ENCODE results near the gene ODAD3. TPM values are rescaled to one million over a fixed set of nuclear protein-coding genes. Genes with fewer than 3 reads are reported as not detected.

ODAD3 gene
- total RNA-seq, 2 experiments from 2014 or later: not detected

DNA sequence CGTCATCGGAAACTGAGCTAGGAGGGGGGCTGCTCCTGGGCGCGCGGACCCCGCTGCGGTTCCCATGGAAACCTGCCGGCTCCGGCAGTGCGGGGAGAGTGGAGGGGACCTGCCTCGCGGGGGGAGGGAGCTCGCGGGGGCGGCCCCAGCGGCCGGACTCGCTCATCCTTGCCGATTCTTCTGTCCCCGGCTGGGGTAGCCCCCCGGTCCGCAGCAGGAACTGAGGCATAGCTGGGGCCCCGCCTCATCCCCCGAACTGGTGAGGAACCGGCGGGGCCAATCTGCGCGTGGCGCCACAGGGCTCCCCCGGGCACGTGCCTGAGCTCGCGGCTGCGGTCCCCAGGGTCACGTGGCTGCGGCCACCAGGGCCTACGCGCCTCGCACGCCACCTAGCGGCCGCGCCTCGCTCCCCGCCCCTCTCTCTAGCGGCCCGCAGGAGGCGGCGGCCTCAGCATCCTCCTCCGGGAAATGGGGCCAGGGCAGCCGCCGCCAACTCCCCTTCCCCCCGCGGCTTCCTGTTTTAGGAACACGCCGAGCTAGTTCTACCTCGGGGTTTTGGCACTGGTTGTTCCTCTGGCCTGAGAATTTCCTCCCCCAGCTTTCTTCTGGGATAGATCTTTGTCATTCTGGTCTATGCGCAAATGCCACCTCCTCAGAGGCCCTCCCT lies 47.6 kb upstream of the ODAD3 start:
- H3K4me3 Mint-ChIP-seq: peak overlapping the region; percentile 2
- H3K27me3 Mint-ChIP-seq: peaks cover 52% of the 10 kb centered on the region
- peaks cover 8% of the 10 kb centered on the region for H3K36me3 Mint-ChIP-seq (ENCODE audit: low read depth)
- CTCF ChIA-PET: interaction anchor here (0.6 to 1.8 kb wide), 16 partner anchors 9 to 412 kb away, joined by 3 to 28 read pairs (median 4); partner anchors contain the start of genes CCDC159, EPOR, ODAD3 and PRKCSH
- intact Hi-C loops (cut with DNase I, micrococcal nuclease): loop anchor here (1.0 to 10.0 kb wide), 9 partner anchors 23 to 345 kb away; partner anchors contain the start of genes ODAD3 (in 2 of the 2), PRKCSH (in 2 of the 2) and ZNF653 (in 1 of the 2)
- H3K4me1 Mint-ChIP-seq (ENCODE audit: low read depth): peaks cover 22% of the 10 kb centered on the region
- POLR2A ChIA-PET: interaction anchor here (0.6 to 2.0 kb wide), 9 partner anchors 10 to 242 kb away, joined by 3 to 15 read pairs (median 5); partner anchors contain the start of genes ECSIT, ODAD3, PRKCSH and SWSAP1
- peaks cover 6% of the 10 kb centered on the region for H3K36me3 ChIP-seq (ENCODE audit: insufficient read depth, low read length)
- no peak overlapping the region for H3K27ac ChIP-seq (ENCODE audit: low read depth in 1 of 2, low read length in 2 of 2)
- H3K27me3 ChIP-seq (ENCODE audit: control insufficient read depth in 1 of 2, insufficient read depth in 2 of 2, low read length in 2 of 2): peaks cover 27 to 35% of the 10 kb centered on the region in 2 experiments
- H3K27ac Mint-ChIP-seq: no peak overlapping the region
- TF ChIP-seq, protein P1, sequence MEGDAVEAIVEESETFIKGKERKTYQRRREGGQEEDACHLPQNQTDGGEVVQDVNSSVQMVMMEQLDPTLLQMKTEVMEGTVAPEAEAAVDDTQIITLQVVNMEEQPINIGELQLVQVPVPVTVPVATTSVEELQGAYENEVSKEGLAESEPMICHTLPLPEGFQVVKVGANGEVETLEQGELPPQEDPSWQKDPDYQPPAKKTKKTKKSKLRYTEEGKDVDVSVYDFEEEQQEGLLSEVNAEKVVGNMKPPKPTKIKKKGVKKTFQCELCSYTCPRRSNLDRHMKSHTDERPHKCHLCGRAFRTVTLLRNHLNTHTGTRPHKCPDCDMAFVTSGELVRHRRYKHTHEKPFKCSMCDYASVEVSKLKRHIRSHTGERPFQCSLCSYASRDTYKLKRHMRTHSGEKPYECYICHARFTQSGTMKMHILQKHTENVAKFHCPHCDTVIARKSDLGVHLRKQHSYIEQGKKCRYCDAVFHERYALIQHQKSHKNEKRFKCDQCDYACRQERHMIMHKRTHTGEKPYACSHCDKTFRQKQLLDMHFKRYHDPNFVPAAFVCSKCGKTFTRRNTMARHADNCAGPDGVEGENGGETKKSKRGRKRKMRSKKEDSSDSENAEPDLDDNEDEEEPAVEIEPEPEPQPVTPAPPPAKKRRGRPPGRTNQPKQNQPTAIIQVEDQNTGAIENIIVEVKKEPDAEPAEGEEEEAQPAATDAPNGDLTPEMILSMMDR (IDR thresholded peaks at IDR 0.05): peak; percentile 82
- ATAC-seq (ENCODE audit: poor library complexity) (peak; percentile 73), DNase-seq (peak; percentile 58 to 95 (median 78))
- H3K4me1 ChIP-seq (ENCODE audit: insufficient read depth, low read length): peaks cover 36% of the 10 kb centered on the region
- H3K9me3 Mint-ChIP-seq: no peaks in the 10 kb centered on the region
- peaks cover 0 to 25% of the 10 kb centered on the region in 2 experiments for H3K9me3 ChIP-seq (ENCODE audit: control insufficient read depth in 1 of 2, insufficient read depth in 1 of 2, low read length in 2 of 2)
- peak overlapping the region; percentile 7 for H3K4me3 ChIP-seq (ENCODE audit: low read length)

DNA sequence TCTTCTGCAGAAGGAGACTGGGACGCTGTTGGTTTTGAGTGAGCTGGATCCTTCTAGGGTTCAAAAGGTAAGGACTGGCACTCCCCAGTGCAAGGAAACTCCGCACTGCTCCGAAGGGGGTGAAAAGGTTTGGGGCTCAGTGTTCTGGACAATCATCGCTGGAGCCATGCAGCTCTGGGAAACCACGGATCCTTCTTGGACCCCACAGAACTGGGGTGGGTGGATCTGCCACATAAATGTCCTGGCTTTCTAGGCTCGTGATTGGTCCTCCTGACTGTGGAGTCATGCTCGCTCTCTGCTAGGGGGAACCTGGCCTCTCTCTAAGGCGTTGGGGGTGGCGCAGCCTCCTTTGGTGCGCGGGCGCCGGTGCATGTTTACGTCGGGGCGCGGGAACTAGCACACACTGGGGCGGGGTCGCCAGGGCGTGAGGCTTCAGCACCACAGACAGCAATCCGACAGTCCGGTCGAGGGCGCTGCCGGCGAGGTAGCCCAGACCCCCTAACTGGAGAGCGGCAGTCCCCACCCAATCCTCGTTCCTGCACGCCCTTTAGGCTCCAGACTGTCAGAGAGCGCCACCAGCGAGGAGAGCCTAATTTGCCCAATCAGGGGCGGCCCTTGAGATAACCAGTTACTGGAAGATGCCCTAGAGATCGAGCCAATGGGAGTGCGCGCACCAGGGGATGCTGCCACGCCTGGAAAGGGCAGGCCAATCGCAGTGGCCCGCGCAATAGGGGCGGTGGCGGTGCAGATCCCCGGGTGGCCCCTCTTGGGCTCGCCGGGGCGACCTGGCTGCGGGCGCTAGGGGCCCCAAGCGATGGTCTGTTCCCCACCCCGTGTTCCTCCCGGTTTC lies 46.8 kb upstream of the ODAD3 start:
- CTCF ChIA-PET: interaction anchor here (0.6 to 1.8 kb wide), 18 partner anchors 8 to 412 kb away, joined by 3 to 28 read pairs (median 4); partner anchors contain the start of genes CCDC159, ELOF1, EPOR and ODAD3
- peaks cover 27 to 35% of the 10 kb centered on the region in 2 experiments for H3K27me3 ChIP-seq (ENCODE audit: control insufficient read depth in 1 of 2, insufficient read depth in 2 of 2, low read length in 2 of 2)
- intact Hi-C loops (cut with DNase I, micrococcal nuclease): loop anchor here (1.0 to 10.0 kb wide), 9 partner anchors 24 to 344 kb away; partner anchors contain the start of genes ODAD3 (in 2 of the 2), PRKCSH (in 2 of the 2) and ZNF653 (in 1 of the 2)
- peaks cover 57% of the 10 kb centered on the region for H3K27me3 Mint-ChIP-seq
- peaks cover 0 to 22% of the 10 kb centered on the region in 2 experiments for H3K9me3 ChIP-seq (ENCODE audit: control insufficient read depth in 1 of 2, insufficient read depth in 1 of 2, low read length in 2 of 2)
- no peaks in the 10 kb centered on the region for H3K9me3 Mint-ChIP-seq
- H3K4me3 ChIP-seq (ENCODE audit: low read length): peak overlapping the region; percentile 7
- POLR2A ChIA-PET: interaction anchor here (0.6 to 2.0 kb wide), 9 partner anchors 11 to 241 kb away, joined by 3 to 15 read pairs (median 5); partner anchors contain the start of genes ECSIT, ODAD3, PRKCSH and SWSAP1
- peaks cover 8% of the 10 kb centered on the region for H3K36me3 Mint-ChIP-seq (ENCODE audit: low read depth)
- DNase-seq: peak; percentile 15 to 79 (median 46)
- no peak overlapping the region for H3K27ac ChIP-seq (ENCODE audit: low read depth in 1 of 2, low read length in 2 of 2)
- H3K4me1 Mint-ChIP-seq (ENCODE audit: low read depth): peaks cover 22% of the 10 kb centered on the region
- H3K4me3 Mint-ChIP-seq: peak overlapping the region; percentile 54
- H3K27ac Mint-ChIP-seq: no peak overlapping the region
- peaks cover 36% of the 10 kb centered on the region for H3K4me1 ChIP-seq (ENCODE audit: insufficient read depth, low read length)
- H3K36me3 ChIP-seq (ENCODE audit: insufficient read depth, low read length): peaks cover 3% of the 10 kb centered on the region
- TF ChIP-seq, protein P1 (IDR thresholded peaks at IDR 0.05): no peak
- ATAC-seq (ENCODE audit: poor library complexity): peak; percentile 73
